CD4-positive, alpha-beta T cell treated with Interleukin-10 for 1 hour (primary cell): Measurements from ENCODE around the gene FSD2.

Source experiments
- DNase-seq: peaks from one replicate; pipeline ENCODE4 v3.0.0-alpha.2; 2020

FSD2 gene

GRCh38 chr15:82805994-82806406 lies at the start of gene FSD2:
FSD2 (minus strand) TSS chr15:82806069; CDS start chr15:82787390, 18,679 bp downstream.
- no peak for DNase-seq

- no peak for DNase-seq
Measured at GRCh38 chr15:82854554-82854953, 48.7 kb upstream of the FSD2 start.

- no peak for DNase-seq
Measured at GRCh38 chr15:82852941-82853561, 47.2 kb upstream of the FSD2 start.

- DNase-seq, result no peak
Measured at GRCh38 chr15:82851981-82852511, 46.2 kb upstream of the FSD2 start.

- no peak for DNase-seq
Measured at GRCh38 chr15:82851306-82851850, 45.5 kb upstream of the FSD2 start.

- no peak for DNase-seq
Measured at GRCh38 chr15:82850731-82851130, 44.9 kb upstream of the FSD2 start.

- DNase-seq, result peak; percentile 47
Measured at GRCh38 chr15:82849556-82850512, 44.0 kb upstream of the FSD2 start.

GRCh38 chr15:82848241-82848993 lies 42.5 kb upstream of the FSD2 start:
- no peak for DNase-seq

GRCh38 chr15:82847703-82848102 lies 41.8 kb upstream of the FSD2 start:
- no peak for DNase-seq

GRCh38 chr15:82846621-82847020 lies 40.8 kb upstream of the FSD2 start:
- no peak for DNase-seq

- DNase-seq, result no peak
Measured at GRCh38 chr15:82845686-82846085, 39.8 kb upstream of the FSD2 start.

GRCh38 chr15:82843566-82843965 lies 37.7 kb upstream of the FSD2 start:
- DNase-seq, result no peak

GRCh38 chr15:82840166-82840565 lies 34.3 kb upstream of the FSD2 start:
- DNase-seq, result no peak

GRCh38 chr15:82839136-82839535 lies 33.3 kb upstream of the FSD2 start:
- DNase-seq, result no peak

- DNase-seq, result no peak
Measured at GRCh38 chr15:82838096-82838735, 32.3 kb upstream of the FSD2 start.

- DNase-seq, result no peak
Measured at GRCh38 chr15:82835391-82835917, 29.6 kb upstream of the FSD2 start.

GRCh38 chr15:82833362-82833682 lies 27.5 kb upstream of the FSD2 start:
- no peak for DNase-seq

- DNase-seq, result no peak
Measured at GRCh38 chr15:82832601-82833361, 26.9 kb upstream of the FSD2 start.

GRCh38 chr15:82831894-82832600 lies 26.2 kb upstream of the FSD2 start:
- DNase-seq, result no peak

GRCh38 chr15:82830427-82831173 lies 24.7 kb upstream of the FSD2 start:
- no peak for DNase-seq
